Measurements from ENCODE around the gene DCAKD. TPM values are rescaled to one million over a fixed set of nuclear protein-coding genes. Genes with fewer than 3 reads are reported as not detected.

DCAKD gene
- total RNA-seq, 3 donors from 2014 or later: 17.3 to 21.1 (median 19.1) TPM

DNA sequence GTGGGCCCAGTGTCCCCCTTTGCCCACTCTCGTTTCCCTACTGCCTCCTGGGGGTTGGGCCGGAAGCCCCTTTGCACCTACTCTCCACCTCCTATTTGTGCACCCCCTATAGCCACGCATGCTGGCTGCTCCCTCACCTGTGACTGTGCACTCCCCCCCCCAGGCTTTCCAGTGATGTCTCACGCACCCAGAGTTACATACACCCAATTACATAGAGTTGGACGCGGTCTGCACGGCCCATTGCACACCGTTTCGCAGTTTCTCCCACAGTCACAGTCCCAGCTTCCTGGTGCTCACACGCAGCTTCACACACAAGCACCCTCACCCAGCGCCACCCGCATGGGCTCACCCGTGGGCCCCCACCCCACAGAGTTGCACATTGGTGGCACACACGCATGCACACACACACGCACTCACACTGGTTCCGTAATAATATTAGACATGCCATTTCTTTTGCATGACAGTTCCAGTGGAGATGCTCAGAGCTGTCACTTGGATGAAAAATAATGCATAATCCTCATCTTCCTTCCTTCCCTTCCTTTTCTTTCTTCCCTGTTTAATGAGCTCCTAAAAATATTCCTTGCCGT is 61.8 kb downstream of the DCAKD start:
- Mint-ChIP-seq H3K9me3 (no peaks in the 10 kb centered on the region), H3K4me3 (no peak overlapping the region), H3K27me3 (ENCODE audit: low read depth) (peaks cover 55% of the 10 kb centered on the region), H3K4me1 (ENCODE audit: low read depth) (peaks cover 5% of the 10 kb centered on the region), H3K36me3 (ENCODE audit: insufficient read depth) (no peaks in the 10 kb centered on the region)
- ATAC-seq: no peak
- DNase-seq: no peak

DNA sequence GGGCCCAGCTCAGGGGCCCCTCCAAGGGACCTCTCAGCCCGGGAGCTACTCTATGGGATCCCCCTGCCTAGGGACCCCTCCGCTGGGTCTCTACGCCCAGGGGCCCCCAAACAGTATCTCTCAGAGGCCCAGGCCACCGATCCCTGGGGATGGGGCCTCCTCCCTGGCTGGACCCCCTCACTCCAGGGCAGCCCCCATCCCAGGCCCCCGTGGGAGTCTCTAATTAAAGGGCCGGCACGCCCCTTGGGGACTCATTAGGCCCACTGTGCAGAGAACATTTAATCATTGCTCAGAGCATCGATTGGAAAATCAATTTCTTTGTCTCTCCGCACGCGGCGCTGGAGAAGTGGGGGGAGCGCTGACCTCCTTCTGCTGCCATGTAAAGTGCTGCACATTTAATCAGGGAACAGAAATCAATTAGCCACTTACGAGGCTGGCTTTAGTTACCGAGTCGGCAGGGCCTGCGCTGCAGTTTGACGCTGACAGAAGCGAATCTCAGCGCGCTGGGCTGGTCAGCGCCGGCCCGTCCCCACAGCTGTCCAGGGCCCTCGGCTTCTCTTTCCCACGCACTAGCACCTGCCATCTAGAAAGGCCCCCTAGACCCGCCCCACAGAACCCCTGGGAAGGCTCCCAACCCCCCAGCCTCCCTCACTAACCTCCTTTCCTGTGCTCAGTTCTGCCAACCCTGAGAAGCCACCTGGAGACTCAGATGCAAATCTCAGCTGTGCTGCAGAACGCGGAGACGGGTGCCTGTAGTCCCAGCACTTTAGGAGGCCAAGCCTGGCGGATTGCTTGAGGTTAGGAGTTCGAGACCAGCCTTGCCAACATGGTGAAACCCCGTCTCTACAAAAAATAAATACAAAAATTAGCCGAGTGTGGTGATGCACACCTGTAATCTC is 63.1 kb downstream of the DCAKD start:
- ATAC-seq (peak in 1 of 2 donors; percentile 13), DNase-seq (no peak)
- peaks cover 47% of the 10 kb centered on the region for H3K27me3 Mint-ChIP-seq (ENCODE audit: low read depth)
- no peaks in the 10 kb centered on the region for H3K9me3 Mint-ChIP-seq
- no peak overlapping the region for H3K4me3 Mint-ChIP-seq
- H3K36me3 Mint-ChIP-seq (ENCODE audit: insufficient read depth): no peaks in the 10 kb centered on the region
- H3K4me1 Mint-ChIP-seq (ENCODE audit: low read depth): peaks cover 5% of the 10 kb centered on the region

DNA sequence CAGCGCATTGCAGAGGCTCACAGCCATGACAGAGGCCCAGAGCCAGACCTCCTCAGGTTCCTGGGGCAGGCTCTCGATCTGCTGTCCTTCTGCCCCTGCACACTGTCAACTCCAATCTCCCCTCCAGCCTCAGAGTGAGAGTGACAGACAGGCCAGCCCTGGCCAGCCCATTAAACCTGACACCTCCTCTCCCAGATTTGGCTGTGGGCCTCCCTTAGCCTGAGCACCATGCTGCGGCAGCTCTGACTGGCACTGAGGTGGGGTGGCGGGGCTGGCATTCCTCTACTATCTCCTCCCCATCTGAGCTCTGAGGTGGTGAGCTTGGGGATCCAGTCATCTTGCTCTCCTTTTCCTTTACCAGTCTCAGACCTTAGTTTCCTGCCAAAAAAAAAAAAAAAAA is 67.9 kb downstream of the DCAKD start:
- Mint-ChIP-seq H3K36me3 (ENCODE audit: insufficient read depth) (no peaks in the 10 kb centered on the region), H3K9me3 (no peaks in the 10 kb centered on the region), H3K27me3 (ENCODE audit: low read depth) (peaks cover 41% of the 10 kb centered on the region), H3K4me3 (no peak overlapping the region), H3K4me1 (ENCODE audit: low read depth) (peaks cover 5% of the 10 kb centered on the region)
- no peak for DNase-seq
- no peak for ATAC-seq

DNA sequence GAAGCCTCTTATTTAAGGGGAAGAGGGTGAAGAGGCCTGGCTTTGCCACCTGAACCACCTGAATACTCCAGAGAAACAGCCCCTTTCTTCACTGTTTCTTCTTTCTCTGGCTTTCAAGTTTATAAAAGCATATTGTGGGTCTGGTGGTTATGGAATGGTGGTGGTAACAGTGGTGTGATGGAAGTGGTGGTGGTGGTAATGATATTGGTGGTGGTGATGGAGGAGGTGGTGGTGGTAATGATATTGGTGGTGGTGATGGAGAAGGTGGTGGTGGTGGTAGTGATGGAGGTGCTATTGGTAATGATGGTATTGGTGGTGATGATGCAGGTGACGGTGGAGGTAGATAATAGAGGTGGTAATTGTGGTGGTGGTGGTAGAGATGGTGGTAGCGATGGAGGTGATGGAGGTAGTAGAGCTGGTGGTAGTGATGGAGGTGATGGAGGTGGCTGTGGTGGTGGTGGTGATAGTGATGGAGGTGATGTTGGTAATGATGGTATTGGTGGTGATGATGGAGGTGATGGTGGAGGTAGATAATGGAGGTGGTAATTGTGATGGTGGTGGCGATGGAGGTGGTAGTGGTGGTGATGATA is 69.2 kb downstream of the DCAKD start:
- no peaks in the 10 kb centered on the region for H3K9me3 Mint-ChIP-seq
- H3K4me1 Mint-ChIP-seq (ENCODE audit: low read depth): peaks cover 1% of the 10 kb centered on the region
- H3K4me3 Mint-ChIP-seq: no peak overlapping the region
- ATAC-seq (no peak), DNase-seq (no peak)
- no peaks in the 10 kb centered on the region for H3K36me3 Mint-ChIP-seq (ENCODE audit: insufficient read depth)
- H3K27me3 Mint-ChIP-seq (ENCODE audit: low read depth): peaks cover 38% of the 10 kb centered on the region

DNA sequence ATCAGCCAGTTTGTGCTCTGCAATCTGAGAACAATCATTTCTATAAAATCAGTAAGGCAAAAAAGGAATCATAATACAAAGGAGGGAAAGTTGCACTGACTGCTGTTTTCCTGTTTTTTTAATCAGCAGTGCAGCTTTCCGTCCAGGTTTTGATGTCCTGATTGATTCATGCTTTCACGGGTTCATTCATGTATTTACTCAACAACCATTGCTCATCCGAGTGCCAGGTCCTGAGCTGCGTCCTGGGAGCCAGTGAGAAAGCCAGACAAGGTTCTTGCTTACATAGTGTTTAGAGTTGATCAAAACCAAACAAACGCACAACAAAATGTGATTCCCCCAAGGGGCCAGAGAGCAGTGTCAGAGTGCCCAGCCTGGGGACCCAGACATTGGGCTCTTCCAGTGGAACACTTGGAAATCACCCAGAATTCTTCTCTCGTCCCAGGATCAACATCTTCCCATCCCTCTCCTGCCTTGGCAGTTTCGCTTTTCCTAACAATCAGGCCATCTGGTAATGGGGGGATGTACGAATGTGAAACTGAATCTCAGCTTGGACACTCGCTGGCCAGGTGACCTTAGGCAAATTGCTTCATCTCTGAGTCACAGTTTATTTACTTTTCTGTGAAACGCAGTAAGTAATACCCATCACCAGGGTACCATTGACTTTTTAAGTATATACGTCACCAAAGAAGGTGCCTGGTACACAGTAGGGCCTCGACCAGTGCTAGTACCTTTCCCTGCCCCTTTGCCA is 70.0 kb downstream of the DCAKD start:
- H3K4me3 Mint-ChIP-seq: no peak overlapping the region

DNA sequence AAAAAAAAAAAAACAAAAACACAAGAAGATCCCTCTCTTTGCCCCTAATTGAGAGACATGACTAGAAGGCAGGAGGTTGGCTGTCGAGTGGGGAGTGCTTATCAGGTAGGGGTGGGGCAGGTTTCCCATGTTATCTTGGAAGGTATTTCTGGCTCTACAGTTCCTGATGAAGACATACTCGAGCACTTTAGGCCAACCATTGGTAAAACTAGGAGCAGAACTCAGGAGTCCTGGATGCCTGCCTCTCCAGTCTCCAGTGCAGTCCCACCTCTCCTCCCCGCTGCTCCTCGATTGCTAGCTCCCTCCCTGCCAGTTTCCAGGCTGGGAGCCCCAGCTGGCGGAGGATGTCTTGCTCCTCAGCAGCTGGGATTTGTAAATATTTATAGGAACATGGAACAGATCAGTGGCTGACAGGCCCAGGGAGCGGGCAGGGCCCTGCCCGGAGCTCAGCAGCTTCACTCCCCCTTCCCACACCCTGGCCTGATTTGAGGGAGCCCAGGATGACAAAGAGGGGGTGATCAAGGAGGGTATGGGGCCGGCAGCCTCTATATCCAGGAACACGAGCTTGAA is 71.9 kb downstream of the DCAKD start:
- DNase-seq (no peak), ATAC-seq (no peak)
- Mint-ChIP-seq H3K4me1 (ENCODE audit: low read depth) (no peaks in the 10 kb centered on the region), H3K9me3 (no peaks in the 10 kb centered on the region), H3K27me3 (ENCODE audit: low read depth) (peaks cover 31% of the 10 kb centered on the region), H3K36me3 (ENCODE audit: insufficient read depth) (no peaks in the 10 kb centered on the region), H3K4me3 (no peak overlapping the region)

More for the DNA sequence above, 70.0 kb downstream of the DCAKD start:
- Mint-ChIP-seq H3K9me3 (no peaks in the 10 kb centered on the region), H3K4me1 (ENCODE audit: low read depth) (no peaks in the 10 kb centered on the region), H3K27me3 (ENCODE audit: low read depth) (peaks cover 32% of the 10 kb centered on the region), H3K36me3 (ENCODE audit: insufficient read depth) (no peaks in the 10 kb centered on the region)
- DNase-seq: no peak
- no peak for ATAC-seq

DNA sequence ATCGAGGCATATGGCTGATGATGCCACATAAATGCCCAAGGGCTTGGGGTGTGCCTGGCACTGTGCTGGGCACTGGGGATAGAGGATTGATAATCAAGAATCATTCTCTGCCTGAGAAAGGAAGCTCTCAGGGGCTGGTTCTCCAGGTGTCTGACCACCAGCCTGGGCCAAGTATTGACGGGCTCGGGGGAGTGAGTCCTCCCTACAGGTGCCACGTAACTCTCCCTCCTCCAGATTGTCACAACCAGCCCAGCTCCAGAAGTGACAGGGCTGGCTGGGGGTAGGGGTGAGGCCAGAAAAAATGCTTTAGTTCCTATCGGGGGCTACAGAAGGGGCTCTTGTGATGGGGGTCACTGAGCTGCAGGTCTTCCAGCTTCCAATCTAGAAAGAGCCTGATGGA is 72.6 kb downstream of the DCAKD start:
- no peaks in the 10 kb centered on the region for H3K36me3 Mint-ChIP-seq (ENCODE audit: insufficient read depth)
- H3K27me3 Mint-ChIP-seq (ENCODE audit: low read depth): peaks cover 31% of the 10 kb centered on the region
- no peaks in the 10 kb centered on the region for H3K4me1 Mint-ChIP-seq (ENCODE audit: low read depth)
- H3K4me3 Mint-ChIP-seq: no peak overlapping the region
- ATAC-seq (no peak), DNase-seq (no peak)
- no peaks in the 10 kb centered on the region for H3K9me3 Mint-ChIP-seq

DNA sequence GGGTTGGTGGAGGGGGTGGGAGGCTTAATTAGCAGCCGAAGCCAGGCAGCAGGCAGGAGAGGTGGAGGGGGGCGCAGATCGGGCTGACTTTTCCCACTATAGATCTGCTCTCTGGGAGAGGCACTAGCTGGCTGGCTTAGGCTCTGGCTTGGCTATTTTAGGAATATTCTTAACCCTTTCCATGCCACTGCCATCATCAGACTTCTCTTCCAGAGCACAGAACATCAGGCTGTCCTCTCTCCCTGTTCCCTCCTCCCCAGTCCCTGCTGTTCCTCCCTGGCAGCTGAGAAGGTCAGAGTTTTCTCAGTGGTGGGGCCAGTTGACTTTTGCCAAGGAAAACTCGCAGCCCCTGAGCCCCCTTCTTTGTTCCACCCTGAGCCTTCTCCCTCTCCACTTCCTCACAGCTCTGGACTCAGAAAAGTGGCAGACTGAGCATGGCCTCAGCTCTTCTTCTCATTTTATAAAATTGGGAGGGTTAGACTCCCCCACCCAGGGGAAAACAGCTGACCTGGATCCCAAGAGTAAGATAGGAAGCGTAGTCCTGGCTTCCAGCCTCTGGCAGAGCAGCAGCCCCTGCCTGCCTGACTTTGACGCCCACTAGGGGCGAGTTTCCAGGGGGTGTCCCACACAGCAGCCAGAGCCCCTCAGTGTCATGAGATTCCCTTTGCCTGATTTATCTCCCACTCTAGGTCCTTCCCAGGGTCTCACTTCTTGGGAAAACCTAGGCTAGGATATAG is 73.5 kb downstream of the DCAKD start:
- no peaks in the 10 kb centered on the region for H3K4me1 Mint-ChIP-seq (ENCODE audit: low read depth)
- ATAC-seq (no peak), DNase-seq (no peak)
- no peaks in the 10 kb centered on the region for H3K9me3 Mint-ChIP-seq
- H3K27me3 Mint-ChIP-seq (ENCODE audit: low read depth): peaks cover 31% of the 10 kb centered on the region
- H3K4me3 Mint-ChIP-seq: no peak overlapping the region
- no peaks in the 10 kb centered on the region for H3K36me3 Mint-ChIP-seq (ENCODE audit: insufficient read depth)

DNA sequence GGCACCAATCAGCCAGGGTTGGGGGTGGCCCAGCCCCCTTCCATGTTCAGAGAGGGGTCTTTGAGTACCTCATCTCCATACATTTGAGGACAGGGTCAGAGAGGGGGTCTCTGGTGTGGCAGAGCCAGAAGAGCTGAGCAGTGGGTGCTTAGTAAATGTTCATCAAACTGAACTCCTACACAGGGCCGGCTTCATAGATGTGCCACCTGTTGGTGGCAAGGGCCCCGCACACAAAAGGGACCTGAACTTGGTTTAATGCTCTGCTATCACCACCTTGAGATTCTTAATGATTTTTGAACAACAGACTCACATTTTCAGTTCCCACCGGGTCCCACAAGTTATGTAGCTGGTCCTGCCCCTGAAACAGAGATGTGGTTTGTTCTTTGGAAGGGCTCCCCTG is 74.4 kb downstream of the DCAKD start:
- H3K4me3 Mint-ChIP-seq: no peak overlapping the region
- no peaks in the 10 kb centered on the region for H3K9me3 Mint-ChIP-seq
- H3K4me1 Mint-ChIP-seq (ENCODE audit: low read depth): peaks cover 6% of the 10 kb centered on the region
- H3K27me3 Mint-ChIP-seq (ENCODE audit: low read depth): peaks cover 34% of the 10 kb centered on the region
- no peak for DNase-seq
- ATAC-seq: no peak
- no peaks in the 10 kb centered on the region for H3K36me3 Mint-ChIP-seq (ENCODE audit: insufficient read depth)

DNA sequence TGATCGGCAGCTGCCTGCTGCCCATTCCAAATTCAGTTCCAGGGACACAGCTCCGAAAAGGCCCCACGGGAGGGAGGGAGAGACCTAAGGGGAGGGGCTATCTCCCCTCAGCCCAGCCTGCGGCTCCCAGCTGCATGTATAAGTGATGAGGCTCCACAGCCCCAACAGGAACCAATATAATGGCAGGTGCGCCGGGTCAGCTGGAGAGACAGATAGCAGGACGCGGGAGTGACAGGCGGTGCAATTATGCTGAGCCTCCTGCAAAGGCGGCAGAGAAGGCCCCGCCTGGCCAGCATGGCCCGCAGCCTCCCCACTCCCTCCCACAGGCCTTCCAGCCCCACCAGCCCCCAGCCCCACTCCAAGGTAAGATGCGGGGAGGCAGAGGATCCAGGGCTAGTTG is 75.2 kb downstream of the DCAKD start:
- Mint-ChIP-seq H3K27me3 (ENCODE audit: low read depth) (peaks cover 37% of the 10 kb centered on the region), H3K4me1 (ENCODE audit: low read depth) (peaks cover 10% of the 10 kb centered on the region), H3K4me3 (no peak overlapping the region), H3K36me3 (ENCODE audit: insufficient read depth) (no peaks in the 10 kb centered on the region), H3K9me3 (no peaks in the 10 kb centered on the region)
- ATAC-seq: no peak
- DNase-seq: no peak

Other genes with a start within 250 kb of the DCAKD start
- 1 to 10 TPM; 3.0 to 4.6 (median 3.8) TPM for gene GJC1, start 221.3 kb downstream of the DCAKD start, total RNA-seq
- gene HIGD1B, start 203.7 kb downstream of the DCAKD start, total RNA-seq: not detected
- gene EFTUD2, start 152.2 kb downstream of the DCAKD start, total RNA-seq: 100 to 1,000 TPM; 257 to 303 (median 269) TPM
- gene GFAP, start 136.1 kb downstream of the DCAKD start, total RNA-seq: not detected
- gene KIF18B, start 103.9 kb downstream of the DCAKD start, total RNA-seq: 1 to 10 TPM; 2.4 to 4.8 (median 3.7) TPM
- not detected for gene C1QL1, start 83.3 kb downstream of the DCAKD start, total RNA-seq
- gene NMT1, start 9.7 kb upstream of the DCAKD start, total RNA-seq: 100 to 1,000 TPM; 228 to 255 (median 241) TPM
- 1 to 10 TPM; 3.5 to 5.5 (median 3.5) TPM for gene PLCD3, start 80.9 kb upstream of the DCAKD start, total RNA-seq
- 1 to 10 TPM; 4.5 to 5.7 (median 4.7) TPM for gene ACBD4, start 84.1 kb upstream of the DCAKD start, total RNA-seq
- 10 to 100 TPM; 49.6 to 60.8 (median 51.3) TPM for gene HEXIM1, start 96.8 kb upstream of the DCAKD start, total RNA-seq
- 1 to 10 TPM; 5.3 to 7.6 (median 6.2) TPM for gene HEXIM2, start 110.2 kb upstream of the DCAKD start, total RNA-seq
- 100 to 1,000 TPM; 141 to 190 (median 158) TPM for gene FMNL1, start 170.3 kb upstream of the DCAKD start, total RNA-seq
- gene SPATA32, start 210.5 kb upstream of the DCAKD start, total RNA-seq: under 1 TPM; 0.25 to 0.63 (median 0.27) TPM

All from activated T-cell treated with anti-CD3 and anti-CD28 coated beads, Interleukin-2, amount 50 U/mL, for 4 hours (primary cell).